ENCODE results near the gene GNB1.

The GNB1 gene

DNA sequence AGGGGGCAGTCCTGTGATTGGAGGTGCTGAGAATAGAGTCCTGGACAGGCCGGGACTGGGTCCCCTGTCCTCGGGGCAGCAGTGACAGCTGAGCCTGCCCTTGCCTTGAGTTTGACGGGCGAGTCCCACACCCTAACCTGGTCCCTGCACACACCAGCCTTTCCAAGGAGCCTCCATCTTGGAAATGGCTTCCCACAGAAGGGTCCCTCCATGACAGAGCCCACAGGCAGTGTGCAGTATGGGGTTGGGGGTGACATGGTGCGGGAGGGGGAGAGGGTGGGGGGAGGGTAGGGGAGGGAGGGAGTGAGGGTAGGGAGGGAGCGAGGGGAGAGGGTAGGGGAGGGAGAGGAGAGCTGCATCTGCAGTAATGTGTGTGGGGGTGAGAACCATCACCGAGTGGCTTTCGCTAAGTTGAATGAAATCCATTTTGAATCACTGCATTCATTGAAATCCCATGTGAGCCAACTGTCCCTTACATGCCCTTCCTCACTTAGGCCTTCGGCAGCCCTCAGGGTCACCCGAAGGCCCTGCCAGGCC lies 38.3 kb upstream of the GNB1 start:
- no peak for DNase-seq (ENCODE audit: low spot score)
- no peak overlapping the region for H3K4me3 ChIP-seq (ENCODE audit: severe bottlenecking)
- H3K27ac ChIP-seq (ENCODE audit: poor library complexity, severe bottlenecking): no peak overlapping the region
- TF ChIP-seq, protein P1, sequence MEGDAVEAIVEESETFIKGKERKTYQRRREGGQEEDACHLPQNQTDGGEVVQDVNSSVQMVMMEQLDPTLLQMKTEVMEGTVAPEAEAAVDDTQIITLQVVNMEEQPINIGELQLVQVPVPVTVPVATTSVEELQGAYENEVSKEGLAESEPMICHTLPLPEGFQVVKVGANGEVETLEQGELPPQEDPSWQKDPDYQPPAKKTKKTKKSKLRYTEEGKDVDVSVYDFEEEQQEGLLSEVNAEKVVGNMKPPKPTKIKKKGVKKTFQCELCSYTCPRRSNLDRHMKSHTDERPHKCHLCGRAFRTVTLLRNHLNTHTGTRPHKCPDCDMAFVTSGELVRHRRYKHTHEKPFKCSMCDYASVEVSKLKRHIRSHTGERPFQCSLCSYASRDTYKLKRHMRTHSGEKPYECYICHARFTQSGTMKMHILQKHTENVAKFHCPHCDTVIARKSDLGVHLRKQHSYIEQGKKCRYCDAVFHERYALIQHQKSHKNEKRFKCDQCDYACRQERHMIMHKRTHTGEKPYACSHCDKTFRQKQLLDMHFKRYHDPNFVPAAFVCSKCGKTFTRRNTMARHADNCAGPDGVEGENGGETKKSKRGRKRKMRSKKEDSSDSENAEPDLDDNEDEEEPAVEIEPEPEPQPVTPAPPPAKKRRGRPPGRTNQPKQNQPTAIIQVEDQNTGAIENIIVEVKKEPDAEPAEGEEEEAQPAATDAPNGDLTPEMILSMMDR (IDR thresholded peaks at IDR 0.05; ENCODE audit: poor library complexity, severe bottlenecking): no peak
- no peaks in the 10 kb centered on the region for H3K36me3 ChIP-seq (ENCODE audit: low read depth)
- H3K27me3 ChIP-seq (ENCODE audit: insufficient read depth, poor library complexity, severe bottlenecking): no peaks in the 10 kb centered on the region
- H3K9me3 ChIP-seq (ENCODE audit: severe bottlenecking): no peaks in the 10 kb centered on the region
- no peak; the same call in 2 of the 3 replicates for ATAC-seq (ENCODE audit: low read depth)
- no peaks in the 10 kb centered on the region for H3K4me1 ChIP-seq (ENCODE audit: insufficient read depth, poor library complexity, severe bottlenecking)

DNA sequence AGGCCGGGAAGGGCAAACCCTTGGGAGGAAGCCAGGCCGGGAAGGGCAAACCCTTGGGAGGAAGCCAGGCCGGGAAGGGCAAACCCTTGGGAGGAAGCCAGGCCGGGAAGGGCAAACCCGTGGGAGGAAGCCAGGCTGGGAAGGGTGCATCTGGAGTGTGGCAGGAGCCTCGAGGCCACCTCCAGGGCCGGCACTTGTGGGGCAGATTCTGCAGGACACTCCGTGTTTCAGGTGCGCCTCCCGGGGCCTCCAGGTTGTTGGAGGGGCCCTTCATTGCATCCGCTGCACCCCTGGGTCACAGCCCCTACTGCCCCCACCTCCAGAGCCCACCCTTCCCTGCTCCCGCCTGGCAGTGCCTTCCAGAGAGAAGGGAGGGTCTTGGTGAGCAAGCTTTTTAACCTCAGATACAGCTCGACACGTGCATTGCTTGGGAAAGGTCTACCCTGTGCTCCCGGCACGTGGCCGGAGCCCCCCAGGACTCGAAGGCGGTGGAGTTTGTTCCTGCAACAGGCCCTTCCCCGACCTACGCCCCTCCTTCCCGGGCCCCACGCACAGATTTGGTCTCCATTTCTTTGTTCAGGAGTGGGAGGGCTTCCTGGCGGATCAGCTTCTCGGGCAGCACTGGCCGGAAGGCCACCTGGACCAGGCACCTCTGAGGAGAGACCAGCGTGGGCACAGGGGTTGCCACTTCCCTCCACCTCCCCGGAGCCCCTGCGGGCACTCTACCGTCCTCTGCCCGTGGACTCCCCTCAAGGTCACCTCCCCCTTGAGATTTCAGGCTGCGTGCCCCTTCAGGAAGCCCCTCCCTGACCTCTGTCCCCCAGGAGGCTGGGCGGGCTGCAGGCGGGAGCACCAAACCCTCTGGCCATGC lies 37.6 kb upstream of the GNB1 start:
- Histone ChIP-seq H3K9me3 (ENCODE audit: severe bottlenecking) (no peaks in the 10 kb centered on the region), H3K36me3 (ENCODE audit: low read depth) (no peaks in the 10 kb centered on the region), H3K4me3 (ENCODE audit: severe bottlenecking) (no peak overlapping the region), H3K27me3 (ENCODE audit: insufficient read depth, poor library complexity, severe bottlenecking) (no peaks in the 10 kb centered on the region), H3K4me1 (ENCODE audit: insufficient read depth, poor library complexity, severe bottlenecking) (no peaks in the 10 kb centered on the region), H3K27ac (ENCODE audit: poor library complexity, severe bottlenecking) (no peak overlapping the region)
- TF ChIP-seq, protein P1 (IDR thresholded peaks at IDR 0.05; ENCODE audit: poor library complexity, severe bottlenecking): no peak
- no peak for DNase-seq (ENCODE audit: low spot score)
- ATAC-seq (ENCODE audit: low read depth): no peak

DNA sequence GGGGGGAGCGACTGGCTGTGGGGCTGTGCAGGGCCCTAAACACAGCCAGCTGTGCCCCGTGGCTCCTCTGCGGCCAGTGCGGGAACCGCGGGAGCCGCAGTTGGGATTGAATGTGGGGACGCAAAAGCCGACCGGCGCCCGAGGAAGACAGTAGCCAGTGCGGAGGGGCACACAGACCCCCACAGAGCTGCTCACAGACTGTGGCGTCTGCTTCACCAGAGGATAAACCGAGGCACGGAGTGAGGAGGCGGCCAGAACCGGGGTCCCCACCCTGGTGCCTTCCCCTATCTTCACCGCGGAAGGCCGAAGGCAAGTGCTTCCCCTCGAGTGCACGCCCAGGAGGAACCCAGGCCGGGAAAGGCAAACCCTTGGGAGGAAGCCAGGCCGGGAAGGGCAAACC lies 36.9 kb upstream of the GNB1 start:
- Histone ChIP-seq H3K4me3 (ENCODE audit: severe bottlenecking) (no peak overlapping the region), H3K27me3 (ENCODE audit: insufficient read depth, poor library complexity, severe bottlenecking) (no peaks in the 10 kb centered on the region), H3K27ac (ENCODE audit: poor library complexity, severe bottlenecking) (no peak overlapping the region), H3K36me3 (ENCODE audit: low read depth) (no peaks in the 10 kb centered on the region), H3K4me1 (ENCODE audit: insufficient read depth, poor library complexity, severe bottlenecking) (no peaks in the 10 kb centered on the region), H3K9me3 (ENCODE audit: severe bottlenecking) (no peaks in the 10 kb centered on the region)
- TF ChIP-seq, protein P1 (IDR thresholded peaks at IDR 0.05; ENCODE audit: poor library complexity, severe bottlenecking): no peak
- ATAC-seq (ENCODE audit: low read depth) (no peak), DNase-seq (ENCODE audit: low spot score) (no peak)

DNA sequence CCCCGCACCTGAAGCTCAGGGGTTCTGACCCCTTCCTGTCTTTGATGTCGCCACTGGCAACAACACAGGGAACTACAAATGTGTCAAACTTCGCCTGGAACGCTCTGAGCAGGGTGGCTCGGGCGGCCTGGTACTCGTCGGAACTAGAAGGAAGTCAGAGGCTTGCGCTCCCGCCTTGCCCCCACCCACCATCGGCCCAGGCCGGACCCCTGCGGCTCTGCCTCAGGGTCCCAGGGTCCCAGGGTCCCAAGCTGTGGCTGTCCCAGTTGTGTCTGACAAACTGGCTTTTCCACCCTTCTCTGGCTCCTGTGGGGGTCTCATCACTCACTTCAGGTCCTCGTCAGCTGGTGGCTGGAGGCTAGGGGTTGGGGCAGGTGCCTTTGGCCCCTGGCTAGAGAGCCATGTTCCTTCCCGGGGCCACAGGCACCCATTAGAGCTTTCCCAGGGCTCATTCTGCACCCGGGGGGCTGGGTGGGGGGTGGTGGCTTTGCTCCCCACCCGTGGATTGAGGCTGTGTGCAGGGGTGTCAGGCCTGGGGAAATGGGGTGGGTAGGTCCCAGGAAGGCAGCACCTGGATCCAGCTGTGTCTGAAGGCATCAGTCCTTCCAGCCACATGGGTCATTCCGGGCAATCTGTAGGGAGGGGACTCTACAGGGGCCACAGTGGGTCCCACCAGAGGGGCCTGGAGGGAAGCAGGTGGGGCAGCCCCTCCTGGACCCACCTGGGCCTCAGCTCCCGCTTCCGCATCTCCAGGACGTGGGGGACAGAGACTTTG lies 36.2 kb upstream of the GNB1 start:
- no peak overlapping the region for H3K27ac ChIP-seq (ENCODE audit: poor library complexity, severe bottlenecking)
- TF ChIP-seq, protein P1 (IDR thresholded peaks at IDR 0.05; ENCODE audit: poor library complexity, severe bottlenecking): no peak

More for the DNA sequence above, 36.2 kb upstream of the GNB1 start:
- Histone ChIP-seq H3K9me3 (ENCODE audit: severe bottlenecking) (no peaks in the 10 kb centered on the region), H3K4me1 (ENCODE audit: insufficient read depth, poor library complexity, severe bottlenecking) (no peaks in the 10 kb centered on the region), H3K4me3 (ENCODE audit: severe bottlenecking) (no peak overlapping the region), H3K36me3 (ENCODE audit: low read depth) (no peaks in the 10 kb centered on the region), H3K27me3 (ENCODE audit: insufficient read depth, poor library complexity, severe bottlenecking) (no peaks in the 10 kb centered on the region)
- ATAC-seq (ENCODE audit: low read depth) (no peak), DNase-seq (ENCODE audit: low spot score) (no peak)

All from RWPE2 (cell line).